Liver (tissue), 9 donors: Measurements from ENCODE around the gene LRRTM4. TPM values are rescaled to one million over a fixed set of nuclear protein-coding genes. Genes with fewer than 3 reads are reported as not detected.

Source experiments
- DNase-seq: peaks from one replicate; pipeline ENCODE4 v3.0.0-alpha.2; 2017; ENCODE audit warnings: low spot score
- H3K27ac ChIP-seq, 2 donors: one replicate each; pipeline ENCODE4 v1.7.0; 2013; ENCODE audit warnings: inconsistent platforms in 2 of 2, low read length in 2 of 2, control low read depth in 1 of 2, low read depth in 1 of 2, mild to moderate bottlenecking in 1 of 2
- H3K27me3 ChIP-seq, 4 donors: one replicate each; pipeline versions ENCODE4 v1.6.1 to v1.7.0; 2013; ENCODE audit warnings: low read length in 3 of 4, inconsistent platforms in 1 of 4, mild to moderate bottlenecking in 1 of 4, moderate library complexity in 1 of 4; ENCODE audit not compliant: control insufficient read depth in 4 of 4, insufficient read depth in 4 of 4
- H3K36me3 ChIP-seq, 4 donors: one replicate each; pipeline versions ENCODE4 v1.6.1 to v1.7.0; 2013; ENCODE audit warnings: low read length in 3 of 4, mild to moderate bottlenecking in 3 of 4, low read depth in 1 of 4, moderate library complexity in 1 of 4; ENCODE audit not compliant: control insufficient read depth in 4 of 4, insufficient read depth in 3 of 4
- H3K4me1 ChIP-seq, 4 donors: one replicate each; pipeline versions ENCODE4 v1.6.1 to v1.7.0; 2013; ENCODE audit warnings: low read length in 3 of 4, mild to moderate bottlenecking in 3 of 4, moderate library complexity in 1 of 4; ENCODE audit not compliant: control insufficient read depth in 4 of 4, insufficient read depth in 4 of 4
- H3K4me3 ChIP-seq, 3 donors: one replicate each; pipeline versions ENCODE4 v1.6.1 to v1.7.0; 2013; ENCODE audit warnings: low read length in 3 of 3, control low read depth in 1 of 3, low read depth in 1 of 3, mild to moderate bottlenecking in 1 of 3
- H3K9ac ChIP-seq, 2 donors: one replicate each; pipeline ENCODE4 v1.7.0; 2013; ENCODE audit warnings: low read length in 2 of 2, mild to moderate bottlenecking in 2 of 2, moderate library complexity in 2 of 2, control low read depth in 1 of 2, low read depth in 1 of 2
- H3K9me3 ChIP-seq, 4 donors: one replicate each; pipeline versions ENCODE4 v1.6.1 to v1.7.0; 2013; ENCODE audit warnings: low read length in 3 of 4; ENCODE audit not compliant: control insufficient read depth in 4 of 4
- ATF3 ChIP-seq: IDR thresholded peaks from 2 replicates; pipeline ENCODE4 v1.6.1; 2016; ENCODE audit warnings: antibody characterized with exemption
- CTCF ChIP-seq: fragments of 150-350 bp; IDR thresholded peaks from 2 replicates; pipeline ENCODE4 v1.5.1; 2017; ENCODE audit warnings: improper control_type of control experiment, low read depth, low read length; ENCODE audit not compliant: missing input control
- EGR1 ChIP-seq, 2 donors: IDR thresholded peaks; 2 replicates each; pipeline ENCODE4 v1.6.1; 2016 to 2018; ENCODE audit warnings: antibody characterized with exemption in 2 of 2, low read depth in 2 of 2
- FOXA1 ChIP-seq: IDR thresholded peaks from 2 replicates; pipeline ENCODE4 v1.6.1; 2016; ENCODE audit warnings: antibody characterized with exemption
- FOXA2 ChIP-seq: IDR thresholded peaks from 2 replicates; pipeline ENCODE4 v1.6.1; 2016; ENCODE audit warnings: antibody characterized with exemption
- GABPA ChIP-seq, 2 donors: IDR thresholded peaks in 1 of 2; conservative IDR thresholded peaks in 1 of 2; 2 replicates each; pipeline ENCODE4 v1.6.1; 2016; ENCODE audit warnings: antibody characterized with exemption in 2 of 2, mild to moderate bottlenecking in 1 of 2, moderate library complexity in 1 of 2
- HNF4A ChIP-seq, 2 donors: conservative IDR thresholded peaks; 2 replicates each; pipeline ENCODE4 v1.6.1; 2016; ENCODE audit warnings: antibody characterized with exemption in 2 of 2, mild to moderate bottlenecking in 2 of 2
- HNF4G ChIP-seq: IDR thresholded peaks from 2 replicates; pipeline ENCODE4 v1.6.1; 2016; ENCODE audit warnings: antibody characterized with exemption
- JUND ChIP-seq, 2 donors: IDR thresholded peaks; 2 replicates each; pipeline ENCODE4 v1.6.1; 2016; ENCODE audit warnings: antibody characterized with exemption in 2 of 2
- MAX ChIP-seq: IDR thresholded peaks from 2 replicates; pipeline ENCODE4 v1.6.1; 2016; ENCODE audit warnings: antibody characterized with exemption
- NR2F2 ChIP-seq: IDR thresholded peaks from 2 replicates; pipeline ENCODE4 v1.6.1; 2016; ENCODE audit warnings: antibody characterized with exemption
- RAD21 ChIP-seq, 2 donors: IDR thresholded peaks; 2 replicates each; pipeline ENCODE4 v1.6.1; 2016; ENCODE audit warnings: antibody characterized with exemption in 2 of 2, mild to moderate bottlenecking in 2 of 2
- REST ChIP-seq: IDR thresholded peaks from 2 replicates; pipeline ENCODE4 v1.6.1; 2016; ENCODE audit warnings: antibody characterized with exemption, mild to moderate bottlenecking
- RXRA ChIP-seq, 2 donors: IDR thresholded peaks; 2 replicates each; pipeline ENCODE4 v1.6.1; 2017 to 2018; ENCODE audit warnings: antibody characterized with exemption in 2 of 2, mild to moderate bottlenecking in 1 of 2
- SP1 ChIP-seq: IDR thresholded peaks from 2 replicates; pipeline ENCODE4 v1.6.1; 2018; ENCODE audit warnings: antibody characterized with exemption, mild to moderate bottlenecking
- TAF1 ChIP-seq: conservative IDR thresholded peaks from 2 replicates; pipeline ENCODE4 v1.6.1; 2016; ENCODE audit warnings: antibody characterized with exemption, mild to moderate bottlenecking
- YY1 ChIP-seq: IDR thresholded peaks from 2 replicates; pipeline ENCODE4 v1.6.1; 2016; ENCODE audit warnings: antibody characterized with exemption, mild to moderate bottlenecking
- WGBS: extraction: QIAGEN DNeasy Blood & Tissue Kit; methylation state at CpG from one replicate; pipeline ENCODE4 v1.1.7; 2013; 5-methylcytosine and 5-hydroxymethylcytosine counted together
- polyA plus RNA-seq, 2 donors: library from polyadenylated mRNA; stranded (reverse) in 1 of 2; unstranded in 1 of 2; fragments of 200-250 nt in 1 of 2; fragments of >200 nt in 1 of 2; fragmentation: Nextera tagmentation in 1 of 2; extraction: Ambion mirVana in 1 of 2; gene quantifications; one replicate each; pipeline versions ENCODE4 v1.2.1 to v1.2.3, GENCODE V29; 2013 to 2015
- total RNA-seq, 2 donors: library from RNA; depleted of rRNA; stranded (reverse); fragments of >200 nt; gene quantifications; one replicate each; pipeline ENCODE4 v1.2.3, GENCODE V29; 2014
- TF ChIP-seq, protein P1 (sequence below): IDR thresholded peaks from 2 replicates; pipeline ENCODE4 v1.6.1; 2016; ENCODE audit warnings: antibody characterized with exemption
- donor health status: healthy.
- donor health status: healthy.
- donor health status: healthy.
- donor health status: healthy.
- donor health status: healthy.

LRRTM4 gene
- total and polyA plus RNA-seq, 4 donors: 0.06 to 0.09 (median 0.08) TPM; not detected in 1

DNA sequence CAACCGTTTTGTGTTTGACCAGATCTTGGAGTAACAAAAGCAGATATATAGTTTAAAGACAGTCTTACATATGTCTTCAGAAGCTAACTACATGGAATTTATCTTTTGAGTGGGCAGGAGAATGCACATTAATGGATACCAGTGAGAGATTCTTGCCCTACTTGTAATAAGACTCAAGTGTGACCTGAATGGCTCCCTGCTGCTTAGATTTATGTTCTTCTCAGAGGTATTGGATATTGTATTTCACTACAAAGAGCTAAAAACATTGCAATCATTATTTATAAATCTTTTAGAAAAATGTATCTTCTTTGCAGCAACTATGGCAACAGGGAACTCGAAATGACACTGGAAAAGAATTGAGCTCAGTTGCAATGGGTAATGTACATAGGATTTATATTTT, 227.7 kb downstream of the LRRTM4 start:
- WGBS: 65% methylated on average over 2 of the region's 2 CpGs
- Histone ChIP-seq H3K9me3 (peaks cover 0 to 5% (median 0%) of the 10 kb centered on the region in 4 donors), H3K27me3 (peaks cover 0 to 2% (median 0%) of the 10 kb centered on the region in 4 donors), H3K27ac (no peak overlapping the region), H3K36me3 (no peaks in the 10 kb centered on the region), H3K4me3 (no peak overlapping the region), H3K9ac (no peak overlapping the region), H3K4me1 (no peaks in the 10 kb centered on the region)
- DNase-seq: no peak
- TF ChIP-seq ATF3 (no peak), JUND (IDR thresholded peaks at IDR 0.05) (no peak), NR2F2 (no peak)

GRCh38 chr2:77284353-77284752, 237.8 kb downstream of the LRRTM4 start:
- Histone ChIP-seq H3K36me3 (no peaks in the 10 kb centered on the region), H3K4me1 (no peaks in the 10 kb centered on the region), H3K4me3 (no peak overlapping the region), H3K27ac (no peak overlapping the region), H3K9ac (no peak overlapping the region), H3K27me3 (no peaks in the 10 kb centered on the region), H3K9me3 (no peaks in the 10 kb centered on the region)
- no peak for DNase-seq
- no peak for TF ChIP-seq EGR1 (IDR thresholded peaks at IDR 0.05; ENCODE audit: low read depth in 2 of 2)
- TF ChIP-seq GABPA (IDR thresholded peaks at IDR 0.05 in 1 of 2, conservative IDR thresholded peaks at IDR 0.05 in 1 of 2): no peak
- TF ChIP-seq MAX: no peak
- no peak for TF ChIP-seq FOXA1
- no peak for TF ChIP-seq SP1
- no peak for TF ChIP-seq RAD21 (IDR thresholded peaks at IDR 0.05)
- no peak for TF ChIP-seq TAF1
- TF ChIP-seq YY1: no peak
- TF ChIP-seq JUND (IDR thresholded peaks at IDR 0.05): no peak
- TF ChIP-seq CTCF: no peak
- no peak for TF ChIP-seq RXRA (IDR thresholded peaks at IDR 0.05)
- no peak for TF ChIP-seq REST
- no peak for TF ChIP-seq ATF3
- no peak for TF ChIP-seq NR2F2
- no peak for TF ChIP-seq FOXA2
- TF ChIP-seq, protein P1, sequence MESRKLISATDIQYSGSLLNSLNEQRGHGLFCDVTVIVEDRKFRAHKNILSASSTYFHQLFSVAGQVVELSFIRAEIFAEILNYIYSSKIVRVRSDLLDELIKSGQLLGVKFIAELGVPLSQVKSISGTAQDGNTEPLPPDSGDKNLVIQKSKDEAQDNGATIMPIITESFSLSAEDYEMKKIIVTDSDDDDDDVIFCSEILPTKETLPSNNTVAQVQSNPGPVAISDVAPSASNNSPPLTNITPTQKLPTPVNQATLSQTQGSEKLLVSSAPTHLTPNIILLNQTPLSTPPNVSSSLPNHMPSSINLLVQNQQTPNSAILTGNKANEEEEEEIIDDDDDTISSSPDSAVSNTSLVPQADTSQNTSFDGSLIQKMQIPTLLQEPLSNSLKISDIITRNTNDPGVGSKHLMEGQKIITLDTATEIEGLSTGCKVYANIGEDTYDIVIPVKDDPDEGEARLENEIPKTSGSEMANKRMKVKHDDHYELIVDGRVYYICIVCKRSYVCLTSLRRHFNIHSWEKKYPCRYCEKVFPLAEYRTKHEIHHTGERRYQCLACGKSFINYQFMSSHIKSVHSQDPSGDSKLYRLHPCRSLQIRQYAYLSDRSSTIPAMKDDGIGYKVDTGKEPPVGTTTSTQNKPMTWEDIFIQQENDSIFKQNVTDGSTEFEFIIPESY: no peak
- TF ChIP-seq HNF4A (conservative IDR thresholded peaks at IDR 0.05): no peak
- no peak for TF ChIP-seq HNF4G
- 36% methylated on average over 1 of the region's 1 CpG for WGBS
